Measurements from ENCODE around the gene TMPRSS9.

The TMPRSS9 gene

GRCh38 chr19:2462635-2463421 lies 102.8 kb downstream of the TMPRSS9 start (continued):
- TF ChIP-seq ZNF148 (tag by site-specific recombination; IDR thresholded peaks at IDR 0.05; ENCODE audit: borderline replicate concordance), result no peak
- TF ChIP-seq SCRT2 (tag by site-specific recombination; IDR thresholded peaks at IDR 0.05), result no peak
- TF ChIP-seq CTCF (tag by site-specific recombination; IDR thresholded peaks at IDR 0.05), result no peak
- no peak for TF ChIP-seq ZNF16 (tag by site-specific recombination; IDR thresholded peaks at IDR 0.05; ENCODE audit: low read depth)
- TF ChIP-seq ZBTB49 (tag by site-specific recombination; IDR thresholded peaks at IDR 0.05; ENCODE audit: low read depth), result no peak
- TF ChIP-seq ZNF10 (tag by site-specific recombination; IDR thresholded peaks at IDR 0.05), result no peak
- peak; percentile 72 for TF ChIP-seq KLF9 (tag by site-specific recombination; IDR thresholded peaks at IDR 0.05; ENCODE audit: low read depth)
- peak; percentile 37; the same call in 1 of the 2 replicates for TF ChIP-seq GLIS2 (tag by site-specific recombination; IDR thresholded peaks at IDR 0.05)
- no peak for TF ChIP-seq ZNF366 (tag by site-specific recombination; conservative IDR thresholded peaks at IDR 0.05)
- TF ChIP-seq ZBTB1 (tag by site-specific recombination; IDR thresholded peaks at IDR 0.05), result no peak
- TF ChIP-seq ZNF416 (tag by site-specific recombination; IDR thresholded peaks at IDR 0.05), result no peak
- TF ChIP-seq ZNF350 (tag by site-specific recombination; IDR thresholded peaks at IDR 0.05), result no peak
- TF ChIP-seq ZNF623 (tag by site-specific recombination; IDR thresholded peaks at IDR 0.05), result peak; percentile 36; the same call in 1 of the 2 replicates
- no peak for TF ChIP-seq ZNF280C (tag by site-specific recombination; IDR thresholded peaks at IDR 0.05)
- no peak for TF ChIP-seq PRDM1 (tag by site-specific recombination; IDR thresholded peaks at IDR 0.05)
- no peak for TF ChIP-seq ZNF645 (tag by site-specific recombination; IDR thresholded peaks at IDR 0.05)
- no peak for TF ChIP-seq ZNF114 (tag by site-specific recombination; IDR thresholded peaks at IDR 0.05)
- peak; percentile 97 for TF ChIP-seq INSM2 (tag by site-specific recombination; IDR thresholded peaks at IDR 0.05)
- TF ChIP-seq KLF1 (tag by site-specific recombination; IDR thresholded peaks at IDR 0.05), result peak; percentile 41
- no peak for TF ChIP-seq ZSCAN5A (tag by site-specific recombination; IDR thresholded peaks at IDR 0.05)
- no peak for TF ChIP-seq ZNF776 (tag by site-specific recombination; IDR thresholded peaks at IDR 0.05; ENCODE audit: borderline replicate concordance)
- TF ChIP-seq ZNF174 (tag by site-specific recombination; IDR thresholded peaks at IDR 0.05), result no peak
- no peak for TF ChIP-seq RBAK (tag by site-specific recombination; IDR thresholded peaks at IDR 0.05)
- no peak for TF ChIP-seq SALL2 (tag by site-specific recombination; IDR thresholded peaks at IDR 0.05; ENCODE audit: borderline replicate concordance)
- TF ChIP-seq ZFP69B (tag by site-specific recombination; IDR thresholded peaks at IDR 0.05), result peak; percentile 92
- TF ChIP-seq ZNF214 (tag by site-specific recombination; IDR thresholded peaks at IDR 0.05; ENCODE audit: borderline replicate concordance), result no peak; the same call in 1 of the 2 replicates

Data from HEK293 (cell line).